GM23248 (cell line): ENCODE data around the gene KATNB1. TPM values are rescaled to one million over a fixed set of nuclear protein-coding genes. Genes with fewer than 3 reads are reported as not detected.
A peak's percentile ranks its signal among the peaks of the same experiment; 100 is the strongest.

Experiments
- DNase-seq: peaks from one replicate; pipeline ENCODE4 v3.0.0-alpha.2; 2015
- H2AFZ ChIP-seq: fragments of 200-600 bp; sonication (generic); 2 replicates; pipeline ENCODE4 v1.6.1; 2016; ENCODE audit warnings: antibody characterized with exemption
- H3F3A ChIP-seq: fragments of 200-600 bp; sonication (generic); 2 replicates; pipeline ENCODE4 v1.6.1; 2016; ENCODE audit warnings: mild to moderate bottlenecking, antibody characterized with exemption, mixed run types; ENCODE audit not compliant: insufficient read depth
- H3K27ac ChIP-seq: fragments of 200-600 bp; sonication (generic); 2 replicates; pipeline ENCODE4 v1.5.1; 2016; ENCODE audit warnings: mild to moderate bottlenecking
- H3K27me3 ChIP-seq: fragments of 200-600 bp; sonication (generic); replicated peaks from 2 replicates; pipeline ENCODE4 v1.6.1; 2016; ENCODE audit warnings: mild to moderate bottlenecking; ENCODE audit not compliant: insufficient read depth
- H3K36me3 ChIP-seq: fragments of 200-600 bp; sonication (generic); 2 replicates; pipeline ENCODE4 v1.6.1; 2016; ENCODE audit warnings: low read depth, mild to moderate bottlenecking
- H3K4me1 ChIP-seq: fragments of 200-600 bp; sonication (generic); 2 replicates; pipeline ENCODE4 v1.6.1; 2016; ENCODE audit warnings: mild to moderate bottlenecking; ENCODE audit not compliant: insufficient read depth
- H3K4me2 ChIP-seq: fragments of 200-600 bp; sonication (generic); one replicate; pipeline ENCODE4 v1.6.1; 2016; ENCODE audit warnings: mild to moderate bottlenecking; ENCODE audit not compliant: unreplicated experiment
- H3K4me3 ChIP-seq: fragments of 200-600 bp; sonication (generic); 2 replicates; pipeline ENCODE4 v1.5.1; 2016; ENCODE audit warnings: mild to moderate bottlenecking
- H3K79me2 ChIP-seq: fragments of 200-600 bp; sonication (generic); 2 replicates; pipeline ENCODE4 v1.6.1; 2016; ENCODE audit warnings: mild to moderate bottlenecking; ENCODE audit not compliant: insufficient read depth
- H3K9ac ChIP-seq: fragments of 200-600 bp; sonication (generic); 2 replicates; pipeline ENCODE4 v1.6.1; 2016; ENCODE audit warnings: mild to moderate bottlenecking
- H3K9me2 ChIP-seq: fragments of 200-600 bp; sonication (generic); 2 replicates; pipeline ENCODE4 v1.6.1; 2016; ENCODE audit warnings: mixed run types, mild to moderate bottlenecking, moderate library complexity; ENCODE audit not compliant: insufficient read depth
- H3K9me3 ChIP-seq: fragments of 200-600 bp; sonication (generic); one replicate; pipeline ENCODE4 v1.6.1; 2017; ENCODE audit warnings: low read depth
- H4K20me1 ChIP-seq: fragments of 200-600 bp; sonication (generic); 2 replicates; pipeline ENCODE4 v1.6.0; 2016; ENCODE audit not compliant: insufficient read depth
- EZH2 ChIP-seq: fragments of 200-600 bp; sonication (generic); IDR thresholded peaks from 2 replicates; pipeline ENCODE4 v1.6.1; 2018; ENCODE audit warnings: antibody characterized with exemption, mild to moderate bottlenecking; ENCODE audit not compliant: insufficient read depth, poor library complexity, severe bottlenecking
- EZH2phosphoT487 ChIP-seq: fragments of 200-600 bp; sonication (generic); IDR thresholded peaks from 2 replicates; pipeline ENCODE4 v1.6.1; 2018; ENCODE audit warnings: antibody characterized with exemption, moderate library complexity, mild to moderate bottlenecking, low read depth; ENCODE audit not compliant: insufficient read depth
- WGBS, 2 experiments: methylation state at CpG; one replicate each; pipeline ENCODE4 v1.1.6; 2015 to 2017; ENCODE audit warnings: low lambda C conversion rate in 2 of 2, low coverage in 1 of 2; ENCODE audit errors: missing lambda C conversion rate in 2 of 2; 5-methylcytosine and 5-hydroxymethylcytosine counted together
- in situ Hi-C: fragments of 300-500 bp; cut with MboI; formaldehyde crosslinking; loops from 2 replicates; pipeline ENCODE4 v1.15.0; 2020
- polyA plus RNA-seq: library from polyadenylated mRNA; unstranded; fragments of >200 nt; fragmentation: Nextera tagmentation; extraction: Ambion mirVana; gene quantifications from 2 replicates; pipeline ENCODE4 v1.2.1, GENCODE V29; 2016
- total RNA-seq: library from RNA; depleted of rRNA; stranded (reverse); fragments of >200 nt; shearing (Covaris generic); gene quantifications from 2 replicates; pipeline ENCODE4 v1.2.3, GENCODE V29; 2014

The KATNB1 gene
- total and polyA plus RNA-seq, 2 experiments from 2014 or later: 19.3 to 20.2 TPM

- 83 to 85% methylated on average over 15 of the region's 15 CpGs for WGBS, 2 experiments
- Histone ChIP-seq H2AFZ (no peak overlapping the region), H3K9ac (no peak overlapping the region), H4K20me1 (no peaks in the 10 kb centered on the region), H3K4me3 (no peak overlapping the region), H3F3A (no peaks in the 10 kb centered on the region), H3K9me3 (no peaks in the 10 kb centered on the region), H3K4me1 (no peaks in the 10 kb centered on the region), H3K36me3 (no peaks in the 10 kb centered on the region), H3K79me2 (no peaks in the 10 kb centered on the region), H3K27me3 (no peaks in the 10 kb centered on the region), H3K4me2 (no peak overlapping the region), H3K27ac (no peak overlapping the region), H3K9me2 (no peaks in the 10 kb centered on the region)
- TF ChIP-seq EZH2phosphoT487 (no peak), EZH2 (no peak)
- DNase-seq: no peak
- in situ Hi-C loops: no loop called here
Observed at GRCh38 chr16:57756424-57757325, 21.1 kb downstream of the KATNB1 start.

DNA sequence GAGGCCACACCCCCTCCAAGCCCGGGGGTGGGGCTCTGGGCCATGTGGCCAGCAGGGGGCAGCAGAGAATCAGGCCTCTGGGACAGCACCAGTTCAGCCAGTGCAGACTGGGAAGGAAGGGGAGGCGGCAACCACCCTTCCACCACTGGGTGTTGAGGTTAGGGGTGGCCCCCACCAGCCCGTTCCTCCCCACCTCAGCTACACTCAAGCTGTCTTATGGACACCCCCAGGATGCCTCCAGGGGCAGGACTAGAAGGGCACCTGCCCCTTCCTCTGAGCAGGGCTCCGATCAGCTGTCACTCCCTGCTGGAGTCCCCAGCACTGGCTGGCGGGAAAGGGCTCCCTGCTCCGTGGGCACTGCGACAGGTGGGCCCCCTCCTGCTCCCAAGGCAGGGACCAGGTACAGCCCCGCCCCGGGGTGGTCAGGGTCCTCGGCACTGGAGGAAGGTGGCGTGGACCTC, 21.8 kb downstream of the KATNB1 start:
- no peaks in the 10 kb centered on the region for H3F3A ChIP-seq
- TF ChIP-seq EZH2phosphoT487 (no peak), EZH2 (no peak)
- peak; percentile 81 for DNase-seq
- H3K9me2 ChIP-seq: no peaks in the 10 kb centered on the region
- H3K79me2 ChIP-seq: no peaks in the 10 kb centered on the region
- H2AFZ ChIP-seq: no peak overlapping the region
- no peak overlapping the region for H3K4me2 ChIP-seq
- WGBS, 2 experiments: 56 to 61% methylated on average over 11 of the region's 11 CpGs
- no peak overlapping the region for H3K27ac ChIP-seq
- no peaks in the 10 kb centered on the region for H4K20me1 ChIP-seq
- no peaks in the 10 kb centered on the region for H3K27me3 ChIP-seq
- no peaks in the 10 kb centered on the region for H3K4me1 ChIP-seq
- no peaks in the 10 kb centered on the region for H3K9me3 ChIP-seq
- H3K36me3 ChIP-seq: no peaks in the 10 kb centered on the region
- no peak overlapping the region for H3K4me3 ChIP-seq
- H3K9ac ChIP-seq: no peak overlapping the region
- in situ Hi-C loops: no loop called here

DNA sequence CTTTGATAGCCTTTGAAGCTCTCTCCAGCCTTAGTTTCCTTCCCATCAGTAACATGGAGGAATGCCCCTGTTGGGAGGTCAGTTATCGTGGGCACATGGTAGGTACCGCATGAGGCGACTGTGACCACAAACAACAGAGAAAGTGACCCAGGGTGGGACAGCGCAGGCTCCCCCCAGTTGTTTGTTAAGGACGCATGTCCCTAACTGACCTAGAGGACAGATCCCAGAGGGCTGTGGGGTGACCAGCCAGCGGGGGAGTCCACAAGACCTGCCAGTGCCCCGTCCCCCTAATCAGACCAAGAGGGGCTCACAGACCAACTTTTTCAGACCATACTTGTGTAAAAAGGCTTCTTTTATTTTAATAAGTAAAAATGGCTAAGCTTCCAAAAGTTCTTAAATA, 22.3 kb downstream of the KATNB1 start:
- H3K9ac ChIP-seq: no peak overlapping the region
- no peaks in the 10 kb centered on the region for H3K4me1 ChIP-seq
- TF ChIP-seq EZH2phosphoT487: no peak
- TF ChIP-seq EZH2: no peak
- H3K27me3 ChIP-seq: no peaks in the 10 kb centered on the region
- no peaks in the 10 kb centered on the region for H3F3A ChIP-seq
- H3K79me2 ChIP-seq: no peaks in the 10 kb centered on the region
- in situ Hi-C loops: no loop called here
- DNase-seq: no peak
- no peak overlapping the region for H3K27ac ChIP-seq
- no peaks in the 10 kb centered on the region for H3K9me3 ChIP-seq
- H3K9me2 ChIP-seq: no peaks in the 10 kb centered on the region
- no peaks in the 10 kb centered on the region for H3K36me3 ChIP-seq
- no peak overlapping the region for H3K4me3 ChIP-seq
- H2AFZ ChIP-seq: no peak overlapping the region
- H3K4me2 ChIP-seq: no peak overlapping the region
- WGBS, 2 experiments: 96 to 97% methylated on average over 7 of the region's 7 CpGs
- H4K20me1 ChIP-seq: no peaks in the 10 kb centered on the region

DNA sequence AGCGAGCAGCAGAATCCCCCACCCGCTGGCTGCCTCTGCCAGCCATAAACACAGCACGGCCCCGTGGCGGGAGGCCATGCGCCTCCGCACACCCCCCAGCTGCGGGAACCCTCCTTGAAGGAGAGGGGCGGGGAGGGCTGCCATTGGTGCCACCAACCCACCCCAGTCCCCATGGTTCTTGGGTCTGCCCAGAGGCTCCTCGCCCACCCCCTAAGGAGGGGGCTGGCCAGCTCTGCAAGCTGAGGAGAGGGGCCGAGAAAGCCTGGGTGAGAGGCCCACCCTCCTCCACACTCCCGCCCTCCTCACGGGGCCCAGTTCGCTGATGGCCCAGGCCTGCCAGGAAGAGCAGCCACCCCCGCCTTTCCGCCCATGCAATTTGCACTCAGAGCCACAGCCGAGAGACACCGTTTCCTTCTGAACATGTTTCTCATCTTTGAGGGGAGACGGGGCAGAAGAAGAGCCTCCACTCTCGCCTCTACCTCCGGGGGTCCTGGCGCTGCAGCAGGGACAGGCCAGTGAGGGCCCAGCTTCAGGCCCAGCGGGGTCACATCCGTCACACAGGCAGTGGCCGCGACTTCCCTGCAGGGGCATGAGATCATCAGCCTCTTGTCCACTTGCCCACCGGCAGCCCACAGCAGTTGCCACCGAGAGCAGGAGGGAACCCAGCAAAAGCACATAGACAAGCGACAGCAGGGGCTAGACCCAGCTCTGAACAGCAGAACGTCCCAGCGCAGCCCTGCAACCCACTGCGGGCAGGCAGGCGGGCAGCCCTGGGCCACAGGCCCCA, 23.0 kb downstream of the KATNB1 start:
- Histone ChIP-seq H3K79me2 (no peaks in the 10 kb centered on the region), H3K9ac (no peak overlapping the region), H3K4me3 (no peak overlapping the region), H3F3A (no peaks in the 10 kb centered on the region), H4K20me1 (no peaks in the 10 kb centered on the region), H3K27me3 (no peaks in the 10 kb centered on the region), H3K4me1 (no peaks in the 10 kb centered on the region), H3K36me3 (no peaks in the 10 kb centered on the region), H3K9me2 (no peaks in the 10 kb centered on the region), H3K4me2 (no peak overlapping the region), H3K9me3 (no peaks in the 10 kb centered on the region), H2AFZ (no peak overlapping the region), H3K27ac (no peak overlapping the region)
- no peak for TF ChIP-seq EZH2phosphoT487
- TF ChIP-seq EZH2: no peak
- no peak for DNase-seq
- 87 to 91% methylated on average over 26 to 33 of the region's 33 CpGs for WGBS, 2 experiments
- in situ Hi-C loops: no loop called here
